OCI-LY3 (cell line): ENCODE data around the gene VIPR2.

Experiments
- H2AFZ ChIP-seq: fragments of 200-600, 300-600 bp; shearing (Covaris generic); 2 replicates; pipeline ENCODE4 v1.6.0; 2014; ENCODE audit warnings: antibody characterized with exemption, low read depth, low read length
- H3K27ac ChIP-seq: fragments of 200-600, 300-600 bp; sonication (generic); 2 replicates; pipeline ENCODE4 v1.5.1; 2014; ENCODE audit warnings: mild to moderate bottlenecking, low read length, moderate library complexity, mixed read lengths
- H3K27me3 ChIP-seq: fragments of 200-600, 300-600 bp; sonication (generic); 2 replicates; pipeline ENCODE4 v1.6.1; 2014; ENCODE audit warnings: low read depth, low read length, mixed read lengths
- H3K36me3 ChIP-seq: fragments of 200-600, 300-600 bp; sonication (generic); replicated peaks from 2 replicates; pipeline ENCODE3; 2014; ENCODE audit warnings: low read depth, low read length, mixed read lengths
- H3K4me1 ChIP-seq: fragments of 300-600, 200-600 bp; sonication (generic); 2 replicates; pipeline ENCODE4 v1.6.1; 2014; ENCODE audit warnings: low read length, mixed read lengths
- H3K4me2 ChIP-seq: fragments of 200-600, 300-600 bp; sonication (generic); 2 replicates; pipeline ENCODE4 v1.6.1; 2014; ENCODE audit warnings: low read length, mixed read lengths
- H3K4me3 ChIP-seq: fragments of 300-600, 200-600 bp; sonication (generic); 2 replicates; pipeline ENCODE4 v1.5.1; 2014; ENCODE audit warnings: antibody characterized with exemption, mild to moderate bottlenecking, low read length, moderate library complexity
- H3K79me2 ChIP-seq: fragments of 300-600, 200-600 bp; shearing (Covaris generic); 2 replicates; pipeline ENCODE4 v1.6.1; 2014; ENCODE audit warnings: mild to moderate bottlenecking, low read length, mixed read lengths
- H3K9ac ChIP-seq: fragments of 300-600, 200-600 bp; shearing (Covaris generic); 2 replicates; pipeline ENCODE4 v1.6.0; 2014; ENCODE audit warnings: mild to moderate bottlenecking, low read length, moderate library complexity
- H3K9me3 ChIP-seq: fragments of 200-600, 300-600 bp; shearing (Covaris generic); 2 replicates; pipeline ENCODE4 v1.6.1; 2014; ENCODE audit warnings: low read length, mixed read lengths; ENCODE audit not compliant: insufficient read depth
- H4K20me1 ChIP-seq: fragments of 200-600, 300-600 bp; sonication (generic); 2 replicates; pipeline ENCODE4 v1.6.1; 2016; ENCODE audit warnings: low read length, mixed read lengths; ENCODE audit not compliant: insufficient read depth
- EZH2phosphoT487 ChIP-seq: fragments of 200-600 bp; shearing (Covaris generic); IDR thresholded peaks from 2 replicates; pipeline ENCODE4 v1.6.1; 2018; ENCODE audit warnings: antibody characterized with exemption, mixed run types, low read depth
- TF ChIP-seq, protein P1 (sequence below): fragments of 200-600, 300-600 bp; sonication (generic); IDR thresholded peaks from 2 replicates; pipeline ENCODE4 v1.5.1; 2014; ENCODE audit warnings: antibody characterized with exemption, low read length, low read depth

The VIPR2 gene, protein sequence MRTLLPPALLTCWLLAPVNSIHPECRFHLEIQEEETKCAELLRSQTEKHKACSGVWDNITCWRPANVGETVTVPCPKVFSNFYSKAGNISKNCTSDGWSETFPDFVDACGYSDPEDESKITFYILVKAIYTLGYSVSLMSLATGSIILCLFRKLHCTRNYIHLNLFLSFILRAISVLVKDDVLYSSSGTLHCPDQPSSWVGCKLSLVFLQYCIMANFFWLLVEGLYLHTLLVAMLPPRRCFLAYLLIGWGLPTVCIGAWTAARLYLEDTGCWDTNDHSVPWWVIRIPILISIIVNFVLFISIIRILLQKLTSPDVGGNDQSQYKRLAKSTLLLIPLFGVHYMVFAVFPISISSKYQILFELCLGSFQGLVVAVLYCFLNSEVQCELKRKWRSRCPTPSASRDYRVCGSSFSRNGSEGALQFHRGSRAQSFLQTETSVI

DNA sequence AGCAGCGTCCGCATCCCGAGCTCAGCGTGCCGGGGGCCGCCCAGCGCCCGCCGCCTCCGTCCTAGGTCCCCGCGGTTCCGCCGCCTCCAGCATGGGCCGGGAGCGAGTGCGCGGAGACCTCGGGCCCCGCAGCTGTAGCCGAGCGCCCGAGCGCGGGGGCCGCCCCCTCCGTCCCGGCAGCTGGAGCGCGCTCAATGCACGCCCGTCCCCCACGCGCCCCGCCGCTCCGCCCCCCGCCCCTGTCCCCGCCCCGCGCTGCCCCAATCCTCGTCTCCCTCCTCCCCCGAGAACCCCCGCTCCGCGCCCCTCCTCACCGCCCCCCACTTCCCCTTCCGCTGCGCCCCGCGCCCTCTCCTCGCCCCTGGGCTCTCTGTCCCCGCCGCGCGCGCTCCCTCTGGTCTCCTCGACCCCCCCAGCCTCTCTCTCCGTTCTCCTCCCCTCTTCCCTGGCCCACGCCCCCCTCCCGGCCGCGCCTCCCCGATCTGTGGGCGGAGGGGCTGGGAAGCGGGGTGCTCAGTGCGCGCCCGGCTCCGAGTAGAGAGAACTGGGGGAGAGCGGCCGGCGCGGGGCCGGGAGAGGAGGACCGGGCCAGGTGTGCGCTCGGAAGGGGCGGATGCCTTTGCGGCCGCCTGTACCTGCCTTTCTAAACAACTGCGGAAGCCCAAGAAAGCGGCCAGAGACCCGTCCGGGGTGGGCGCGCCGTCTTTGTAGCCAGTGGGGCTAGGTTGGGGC is at the start of gene VIPR2:
Gene VIPR2 (minus strand): TSS at position 110 of the 732 bp plus-strand sequence. CDS start 96 bp downstream, at position 14.
- H3K36me3 ChIP-seq = no peaks in the 10 kb centered on the region
- no peak within 1 kb of the TSS for H3K27ac ChIP-seq
- H3K27me3 ChIP-seq = no peaks in the 10 kb centered on the region
- H3K4me1 ChIP-seq = no peaks in the 10 kb centered on the region
- H3K79me2 ChIP-seq = no peaks in the 10 kb centered on the region
- no peaks in the 10 kb centered on the region for H4K20me1 ChIP-seq
- no peak within 1 kb of the TSS for H3K9ac ChIP-seq
- H3K4me3 ChIP-seq = no peak within 1 kb of the TSS
- H2AFZ ChIP-seq = no peak within 1 kb of the TSS
- H3K9me3 ChIP-seq = no peaks in the 10 kb centered on the region
- no peak within 1 kb of the TSS for H3K4me2 ChIP-seq
- TF ChIP-seq, protein P1, sequence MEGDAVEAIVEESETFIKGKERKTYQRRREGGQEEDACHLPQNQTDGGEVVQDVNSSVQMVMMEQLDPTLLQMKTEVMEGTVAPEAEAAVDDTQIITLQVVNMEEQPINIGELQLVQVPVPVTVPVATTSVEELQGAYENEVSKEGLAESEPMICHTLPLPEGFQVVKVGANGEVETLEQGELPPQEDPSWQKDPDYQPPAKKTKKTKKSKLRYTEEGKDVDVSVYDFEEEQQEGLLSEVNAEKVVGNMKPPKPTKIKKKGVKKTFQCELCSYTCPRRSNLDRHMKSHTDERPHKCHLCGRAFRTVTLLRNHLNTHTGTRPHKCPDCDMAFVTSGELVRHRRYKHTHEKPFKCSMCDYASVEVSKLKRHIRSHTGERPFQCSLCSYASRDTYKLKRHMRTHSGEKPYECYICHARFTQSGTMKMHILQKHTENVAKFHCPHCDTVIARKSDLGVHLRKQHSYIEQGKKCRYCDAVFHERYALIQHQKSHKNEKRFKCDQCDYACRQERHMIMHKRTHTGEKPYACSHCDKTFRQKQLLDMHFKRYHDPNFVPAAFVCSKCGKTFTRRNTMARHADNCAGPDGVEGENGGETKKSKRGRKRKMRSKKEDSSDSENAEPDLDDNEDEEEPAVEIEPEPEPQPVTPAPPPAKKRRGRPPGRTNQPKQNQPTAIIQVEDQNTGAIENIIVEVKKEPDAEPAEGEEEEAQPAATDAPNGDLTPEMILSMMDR = no peak
- TF ChIP-seq EZH2phosphoT487 = no peak

DNA sequence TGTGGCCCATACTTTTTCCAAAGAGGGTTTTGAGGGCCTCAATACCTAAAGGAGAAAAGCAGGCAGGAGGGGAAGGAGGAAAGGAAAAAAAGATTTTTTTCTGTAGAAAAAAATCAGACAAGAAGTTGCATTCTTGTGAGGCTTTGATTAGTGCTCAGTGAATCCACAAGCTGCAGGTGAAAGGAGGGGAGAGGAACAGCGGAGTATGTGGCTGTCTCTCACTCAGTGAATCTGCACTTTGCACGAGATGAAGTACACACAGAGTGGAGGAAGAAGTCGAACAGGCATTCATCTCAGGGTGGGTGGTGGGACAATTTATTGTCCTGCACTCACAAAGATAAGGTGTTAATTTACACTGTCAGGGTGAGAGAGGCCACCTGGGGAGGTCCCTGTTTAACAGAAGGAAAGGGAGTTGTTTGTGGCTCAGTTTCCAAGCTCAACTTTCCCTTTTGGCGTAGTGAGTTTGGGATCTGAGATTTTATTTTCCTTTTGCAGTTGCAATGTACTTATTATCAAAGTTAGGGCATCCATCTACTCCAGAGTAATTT is 49.0 kb upstream of the VIPR2 start:
- Histone ChIP-seq H3K4me3 (no peak overlapping the region), H3K4me2 (no peak overlapping the region), H3K27ac (no peak overlapping the region)

DNA sequence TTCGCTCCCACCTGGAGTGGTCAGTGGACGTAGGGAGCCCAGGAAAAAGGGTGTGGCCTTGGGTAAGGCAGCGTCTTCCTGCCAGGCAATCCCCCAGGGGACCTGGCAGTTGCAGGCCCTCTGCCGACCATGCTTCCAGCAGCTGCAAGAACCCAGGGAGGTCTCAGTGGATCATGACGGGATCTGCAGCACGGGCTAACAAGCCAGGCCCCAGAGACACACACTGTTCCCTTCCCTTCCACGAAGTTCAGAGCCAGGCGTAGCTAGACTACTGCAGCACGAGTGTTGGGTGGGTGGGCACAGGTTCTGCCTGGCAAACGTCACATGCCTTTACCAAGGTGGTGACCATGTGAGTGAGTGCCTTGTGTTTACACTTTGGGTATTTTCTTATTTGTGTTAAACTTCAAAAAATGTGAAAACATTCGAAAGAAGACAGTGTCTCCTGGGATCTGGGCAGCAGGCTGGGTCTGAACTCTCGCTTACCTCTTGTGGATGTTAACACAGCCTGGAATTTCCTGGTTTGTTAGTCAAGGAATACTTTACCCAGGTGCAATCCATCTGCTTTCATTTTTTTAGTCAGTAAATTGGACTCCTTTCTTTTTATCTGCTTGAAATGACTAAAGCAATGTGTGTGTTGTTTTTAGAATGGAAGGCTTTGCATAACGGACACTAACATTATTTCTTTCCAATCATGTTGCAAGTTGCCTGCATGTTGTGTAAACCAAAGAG is 48.2 kb upstream of the VIPR2 start:
- H4K20me1 ChIP-seq = no peaks in the 10 kb centered on the region
- no peak overlapping the region for H3K27ac ChIP-seq
- no peaks in the 10 kb centered on the region for H3K9me3 ChIP-seq
- H3K36me3 ChIP-seq = no peaks in the 10 kb centered on the region
- H3K4me3 ChIP-seq = no peak overlapping the region
- no peaks in the 10 kb centered on the region for H3K4me1 ChIP-seq
- H3K79me2 ChIP-seq = no peaks in the 10 kb centered on the region
- TF ChIP-seq EZH2phosphoT487 = no peak
- TF ChIP-seq, protein P1 = no peak
- no peaks in the 10 kb centered on the region for H3K27me3 ChIP-seq
- no peak overlapping the region for H3K4me2 ChIP-seq
- no peak overlapping the region for H3K9ac ChIP-seq
- no peak overlapping the region for H2AFZ ChIP-seq

More for the DNA sequence above, 49.0 kb upstream of the VIPR2 start:
- Histone ChIP-seq H3K79me2 (no peaks in the 10 kb centered on the region), H3K9ac (no peak overlapping the region), H3K36me3 (no peaks in the 10 kb centered on the region), H3K27me3 (no peaks in the 10 kb centered on the region), H4K20me1 (no peaks in the 10 kb centered on the region), H3K9me3 (no peaks in the 10 kb centered on the region), H2AFZ (no peak overlapping the region), H3K4me1 (no peaks in the 10 kb centered on the region)
- TF ChIP-seq, protein P1 = no peak
- no peak for TF ChIP-seq EZH2phosphoT487
